ENCODE results near the gene CCDC91.

CCDC91 gene

GRCh38 chr12:28388879-28389278 is 198.6 kb downstream of the CCDC91 start:
- H3K4me3 ChIP-seq (replicated peaks; ENCODE audit: low read depth, low read length): no peak overlapping the region
- no peak for TF ChIP-seq CTCF (IDR thresholded peaks at IDR 0.05; ENCODE audit: low read depth, low read length, missing control alignments)
- DNase-seq (ENCODE audit: extremely low read depth, low read depth): no peak

GRCh38 chr12:28390206-28390605 is 199.9 kb downstream of the CCDC91 start:
- no peak for TF ChIP-seq CTCF (IDR thresholded peaks at IDR 0.05; ENCODE audit: low read depth, low read length, missing control alignments)
- no peak for DNase-seq (ENCODE audit: extremely low read depth, low read depth)
- no peak overlapping the region for H3K4me3 ChIP-seq (replicated peaks; ENCODE audit: low read depth, low read length)

GRCh38 chr12:28390761-28391385 is 200.6 kb downstream of the CCDC91 start:
- DNase-seq (ENCODE audit: extremely low read depth, low read depth): peak; percentile 14
- no peak overlapping the region for H3K4me3 ChIP-seq (replicated peaks; ENCODE audit: low read depth, low read length)
- TF ChIP-seq CTCF (IDR thresholded peaks at IDR 0.05; ENCODE audit: low read depth, low read length, missing control alignments): no peak

- TF ChIP-seq CTCF (IDR thresholded peaks at IDR 0.05; ENCODE audit: low read depth, low read length, missing control alignments): no peak
- no peak overlapping the region for H3K4me3 ChIP-seq (replicated peaks; ENCODE audit: low read depth, low read length)
- DNase-seq (ENCODE audit: extremely low read depth, low read depth): no peak
Observed at GRCh38 chr12:28409892-28410291, 219.6 kb downstream of the CCDC91 start.

GRCh38 chr12:28413460-28414109 is 223.3 kb downstream of the CCDC91 start:
- DNase-seq (ENCODE audit: extremely low read depth, low read depth): no peak
- no peak for TF ChIP-seq CTCF (IDR thresholded peaks at IDR 0.05; ENCODE audit: low read depth, low read length, missing control alignments)
- no peak overlapping the region for H3K4me3 ChIP-seq (replicated peaks; ENCODE audit: low read depth, low read length)

- H3K4me3 ChIP-seq (replicated peaks; ENCODE audit: low read depth, low read length): no peak overlapping the region
- no peak for TF ChIP-seq CTCF (IDR thresholded peaks at IDR 0.05; ENCODE audit: low read depth, low read length, missing control alignments)
- DNase-seq (ENCODE audit: extremely low read depth, low read depth): no peak
Observed at GRCh38 chr12:28415755-28416154, 225.5 kb downstream of the CCDC91 start.
